Left cardiac atrium (tissue), 4 donors: ENCODE data around the gene FBXL17. TPM values are rescaled to one million over a fixed set of nuclear protein-coding genes. Genes with fewer than 3 reads are reported as not detected.
A peak's percentile ranks its signal among the peaks of the same experiment; 100 is the strongest.

Experiments used
- ATAC-seq, 2 donors: fragments of 200-7000 bp; cut with Tn5 transposase; one replicate each; pipeline ENCODE4 v1.9.1; 2020; ENCODE audit warnings: mild to moderate bottlenecking in 2 of 2, moderate library complexity in 2 of 2
- DNase-seq: peaks from one replicate; pipeline ENCODE4 v3.0.0-alpha.2; 2020
- intact Hi-C, 2 donors: fragments of 100-400 bp; cut with DNase I; formaldehyde crosslinking; loops; one replicate each; pipeline versions ENCODE4 v1.14.1 to v1.15.1; 2022 to 2023
- total RNA-seq, 2 donors: library from RNA; stranded (reverse); fragmentation: NEBNext Ultra II Directional; extraction: Animal tissue kit (Norgen Biotek cat#: 25700); gene quantifications; one replicate each; pipeline ENCODE4 v1.2.1, GENCODE V29; 2021
- donor health status: DM: no; HTN: yes; CAD: no.
- donor health status: DM: no; HTN: yes; CAD: no; lungs with severe emphysema.
- donor health status: DM: yes; HTN: yes; CAD: no.
- donor health status: Dilated cardiomyopathy.

Gene FBXL17
- total RNA-seq, 2 donors from 2014 or later = 25.0 to 32.9 TPM

DNA sequence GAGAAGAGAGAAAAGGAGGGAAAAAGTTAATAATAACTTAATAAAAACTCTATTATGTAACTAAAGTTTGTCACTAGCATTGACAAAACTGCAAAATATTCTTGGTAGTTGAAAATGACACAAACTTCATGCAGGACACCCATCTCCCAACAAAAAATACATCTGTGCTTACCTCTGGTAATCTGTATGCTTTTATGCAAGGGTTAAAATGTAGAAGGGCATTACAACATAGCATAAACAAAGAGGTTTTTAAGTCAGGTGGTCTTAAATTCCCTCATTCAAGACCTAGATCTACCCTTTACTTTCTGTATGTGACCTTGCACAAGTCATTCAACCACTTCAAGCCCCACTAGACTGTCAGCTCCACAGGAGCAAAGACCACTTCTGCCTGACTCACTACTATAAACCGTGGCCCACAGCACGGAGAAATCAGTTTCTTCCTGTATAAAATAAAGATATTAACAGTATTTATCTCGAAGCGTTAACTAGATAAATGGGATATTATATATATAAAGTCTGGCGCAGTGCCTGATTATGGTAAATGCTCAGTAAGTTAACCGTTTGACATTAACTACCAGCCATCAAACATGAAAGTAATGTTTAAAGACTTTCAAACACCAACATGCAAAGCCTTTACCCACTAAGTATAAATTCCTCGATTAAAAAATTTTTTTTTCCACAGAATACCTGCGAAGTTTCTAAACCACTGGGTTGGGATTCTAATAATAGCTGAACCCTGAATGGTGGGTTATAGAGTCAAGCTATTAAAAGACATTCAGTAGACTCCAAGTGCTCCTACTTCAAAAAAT lies 2.0 kb downstream of the FBXL17 start:
- intact Hi-C loops = no loop called here
- ATAC-seq (no peak), DNase-seq (no peak)

- intact Hi-C loops = no loop called here
- ATAC-seq = no peak
- DNase-seq = no peak
Observed at GRCh38 chr5:108375768-108376167, 6.1 kb downstream of the FBXL17 start.

GRCh38 chr5:108373426-108373825 lies 8.5 kb downstream of the FBXL17 start:
- ATAC-seq (no peak), DNase-seq (no peak)
- intact Hi-C loops = no loop called here

DNA sequence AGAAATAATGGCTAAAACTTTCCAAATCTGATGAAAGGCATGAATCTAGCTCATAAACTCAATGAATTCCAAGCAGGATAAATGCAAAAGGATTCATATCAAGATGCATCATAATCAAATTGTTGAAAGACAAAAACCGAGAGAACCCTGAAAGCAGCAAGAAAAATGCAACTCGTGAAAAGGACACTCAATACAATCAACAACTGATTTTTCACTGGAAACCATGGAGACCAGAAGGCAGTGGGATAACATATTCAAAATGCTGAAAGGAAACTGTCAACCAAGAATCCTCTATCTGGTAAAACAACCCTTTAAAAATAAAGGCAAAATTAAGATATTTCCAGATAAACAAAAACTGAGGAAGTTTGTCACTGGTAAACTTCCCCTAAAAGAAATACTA lies 9.5 kb downstream of the FBXL17 start:
- DNase-seq = no peak
- no peak for ATAC-seq
- intact Hi-C loops = no loop called here

DNA sequence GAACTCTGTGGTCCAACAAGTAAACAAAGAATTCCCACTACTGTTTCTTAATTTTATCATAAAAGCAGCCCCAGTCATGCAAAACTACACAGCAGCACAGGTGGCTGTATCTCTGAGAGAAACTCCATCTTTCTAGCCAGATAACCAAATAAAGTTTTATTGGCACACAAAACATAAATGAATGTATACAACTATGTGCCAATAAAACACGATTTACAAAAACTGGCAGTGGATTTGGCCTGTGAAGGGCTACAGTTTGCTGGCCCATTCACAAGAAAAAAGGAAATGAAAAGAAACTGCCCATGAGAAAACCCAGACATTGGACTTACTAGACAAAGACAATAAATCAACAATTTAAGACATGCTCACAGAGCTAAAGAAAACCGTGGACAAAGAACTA lies 10.6 kb downstream of the FBXL17 start:
- DNase-seq = no peak
- intact Hi-C loops = no loop called here
- ATAC-seq = no peak

- intact Hi-C loops = no loop called here
- DNase-seq (no peak), ATAC-seq (no peak)
Observed at GRCh38 chr5:108369167-108369566, 12.7 kb downstream of the FBXL17 start.

GRCh38 chr5:108367679-108368334 lies 14.1 kb downstream of the FBXL17 start:
- ATAC-seq (no peak), DNase-seq (no peak)
- intact Hi-C loops = no loop called here

GRCh38 chr5:108366500-108366899 lies 15.4 kb downstream of the FBXL17 start:
- intact Hi-C loops = no loop called here
- DNase-seq = no peak
- ATAC-seq = peak in 1 of 2 donors; percentile 36

- no peak for ATAC-seq
- no peak for DNase-seq
- intact Hi-C loops = no loop called here
Observed at GRCh38 chr5:108361771-108362170, 20.1 kb downstream of the FBXL17 start.

- intact Hi-C loops = no loop called here
- ATAC-seq (no peak), DNase-seq (no peak)
Observed at GRCh38 chr5:108361239-108361638, 20.7 kb downstream of the FBXL17 start.

- no peak for ATAC-seq
- intact Hi-C loops = no loop called here
- DNase-seq = no peak
Observed at GRCh38 chr5:108360280-108360679, 21.6 kb downstream of the FBXL17 start.

DNA sequence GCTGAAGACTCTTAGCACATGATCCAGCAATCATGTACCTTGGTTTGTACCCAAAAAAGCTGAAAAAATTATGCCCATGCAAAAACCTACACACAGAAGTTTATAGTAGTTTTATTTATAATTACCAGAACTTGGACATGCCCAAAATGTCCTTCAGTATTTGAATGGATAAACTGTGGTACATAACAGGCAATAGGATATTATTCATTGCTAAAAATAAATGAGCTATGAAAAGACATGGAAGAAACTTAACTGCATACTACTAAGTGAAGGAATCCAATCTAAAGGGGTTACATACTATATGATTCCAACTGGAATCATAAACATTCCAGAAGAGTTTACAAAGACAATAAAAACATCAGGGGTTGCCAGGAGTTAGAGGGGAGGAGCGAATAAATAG lies 25.6 kb downstream of the FBXL17 start:
- DNase-seq (no peak), ATAC-seq (no peak)
- intact Hi-C loops = no loop called here

DNA sequence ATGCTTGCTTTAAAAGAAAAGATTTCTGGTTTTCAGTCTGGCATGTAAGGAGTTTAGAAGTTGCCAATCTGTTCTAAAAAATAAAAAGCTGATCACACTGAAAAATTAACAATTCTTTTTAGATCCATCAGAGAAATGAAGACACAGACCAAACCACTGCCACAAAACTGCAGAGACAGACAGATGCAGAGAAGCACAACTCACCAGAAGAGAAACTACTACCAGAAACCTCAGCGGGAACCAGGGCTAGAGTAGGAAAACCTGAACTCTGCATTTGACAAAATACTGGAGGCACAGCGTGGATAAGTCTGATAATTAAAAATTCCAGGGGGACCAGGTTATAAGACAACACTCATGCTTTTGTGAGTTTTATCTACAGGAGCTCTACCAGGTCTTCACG lies 28.8 kb downstream of the FBXL17 start:
- no peak for DNase-seq
- intact Hi-C loops = no loop called here
- no peak for ATAC-seq

GRCh38 chr5:108345541-108346171 lies 36.2 kb downstream of the FBXL17 start:
- intact Hi-C loops = loop anchor here in 1 of 2 donors (10.0 kb wide), 1 partner anchor 91 kb away; no protein-coding TSS in a partner anchor
- no peak for ATAC-seq
- DNase-seq = no peak

DNA sequence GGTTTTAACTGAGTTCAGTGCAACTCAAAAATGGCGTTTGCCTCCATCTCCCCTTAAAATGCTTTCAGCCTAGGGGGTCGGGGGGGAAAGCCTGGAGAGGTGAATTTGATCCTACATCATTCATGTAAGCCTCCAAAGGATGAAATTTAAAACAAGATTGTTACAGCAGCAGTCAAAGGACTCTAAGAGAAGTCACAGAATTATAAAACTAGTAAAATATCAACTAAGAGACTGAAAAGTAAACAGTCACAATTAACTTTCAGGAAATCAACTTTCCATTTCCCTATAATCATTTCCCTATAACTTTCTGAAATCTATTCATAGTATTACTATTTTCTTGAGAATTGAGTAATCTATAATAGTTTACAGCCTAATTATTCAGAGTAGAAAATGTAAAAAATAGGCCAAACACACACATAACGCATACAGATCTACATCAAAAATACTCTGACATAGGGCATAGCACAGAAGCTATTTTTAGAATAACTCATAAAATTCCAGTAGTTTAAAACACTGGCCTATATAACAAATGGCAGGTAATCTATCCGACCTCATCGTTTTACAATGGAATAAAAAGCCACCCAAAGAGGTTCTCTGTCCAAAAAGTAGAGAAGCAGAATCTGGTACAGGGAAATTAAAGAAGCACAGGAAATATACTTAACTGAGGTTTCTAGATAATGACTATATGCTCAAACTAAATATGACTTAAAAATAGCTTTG lies 37.6 kb downstream of the FBXL17 start:
- intact Hi-C loops = loop anchor here (5.0 to 10.0 kb wide), 2 partner anchors 82 to 89 kb away; no protein-coding TSS in a partner anchor
- DNase-seq (no peak), ATAC-seq (no peak)

- ATAC-seq (no peak), DNase-seq (no peak)
- intact Hi-C loops = loop anchor here (5.0 to 10.0 kb wide), 2 partner anchors 80 to 87 kb away; no protein-coding TSS in a partner anchor
Observed at GRCh38 chr5:108341866-108342265, 40.0 kb downstream of the FBXL17 start.

DNA sequence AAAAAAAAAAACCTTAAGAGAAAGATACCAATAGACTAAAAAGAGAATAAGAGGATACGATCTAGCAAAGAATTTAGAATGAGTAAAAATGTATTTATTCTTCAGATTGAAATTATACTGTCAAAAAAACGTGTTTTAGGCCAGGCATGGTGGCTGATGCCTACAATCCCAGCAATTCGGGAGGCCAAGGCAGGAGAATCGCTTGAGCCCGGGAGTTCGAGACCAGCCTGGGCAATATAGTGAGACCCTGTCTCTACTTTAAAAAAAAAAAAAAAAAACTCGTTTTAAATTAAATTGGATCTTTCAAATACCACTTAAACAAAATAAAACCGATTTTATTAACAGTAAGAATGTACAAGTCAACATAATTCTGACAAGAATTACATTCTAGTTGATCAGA lies 41.8 kb downstream of the FBXL17 start:
- DNase-seq (no peak), ATAC-seq (no peak)
- intact Hi-C loops = loop anchor here (5.0 to 10.0 kb wide), 2 partner anchors 78 to 85 kb away; no protein-coding TSS in a partner anchor

GRCh38 chr5:108339220-108339619 lies 42.7 kb downstream of the FBXL17 start:
- intact Hi-C loops = no loop called here

DNA sequence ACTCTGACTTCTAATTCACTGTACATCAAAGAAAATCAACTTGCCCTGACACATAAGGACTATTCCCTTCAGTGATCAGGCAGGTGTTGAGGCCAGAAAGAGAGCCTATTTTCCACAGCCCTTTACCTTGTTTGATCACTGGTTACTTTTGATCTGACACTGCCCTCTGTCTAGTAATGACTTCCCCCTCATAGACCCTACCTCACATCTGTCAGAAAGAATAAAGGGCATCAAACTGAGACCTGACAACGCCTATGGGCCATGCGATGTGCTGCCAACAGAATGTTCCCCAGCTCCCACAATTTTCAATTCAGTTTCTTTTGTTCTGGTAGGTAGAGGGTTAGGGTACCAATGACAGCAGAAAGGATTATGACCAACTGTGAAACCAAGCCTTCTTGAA lies 47.7 kb downstream of the FBXL17 start:
- DNase-seq (no peak), ATAC-seq (no peak)
- intact Hi-C loops = no loop called here

More at GRCh38 chr5:108339220-108339619, 42.7 kb downstream of the FBXL17 start:
- no peak for ATAC-seq
- no peak for DNase-seq
